T-helper 17 cell (primary cell): ENCODE measurements around the gene SLC8B1. TPM values are rescaled to one million over a fixed set of nuclear protein-coding genes. Genes with fewer than 3 reads are reported as not detected.

Experiments used
- ATAC-seq: fragments of 150-1000 bp; cut with Tn5 transposase; 2 replicates; pipeline ENCODE4 v1.10.0; 2021; ENCODE audit warnings: mild to moderate bottlenecking, moderate library complexity
- DNase-seq, 3 donors: peaks; one replicate each; pipeline versions ENCODE4 v3.0.0 to v3.0.0-alpha.2; 2020 to 2021
- H3K9me3 ChIP-seq: one replicate; pipeline ENCODE4 v1.7.0; 2013; ENCODE audit warnings: low read length, mild to moderate bottlenecking; ENCODE audit not compliant: control insufficient read depth, poor library complexity, severe bottlenecking
- H3K27ac Mint-ChIP-seq: one replicate; pipeline ENCODE4 v1.8.0; 2022; ENCODE audit warnings: mild to moderate bottlenecking, moderate library complexity, mixed read lengths
- H3K27me3 Mint-ChIP-seq: one replicate; pipeline ENCODE4 v1.8.0; 2022; ENCODE audit warnings: mixed read lengths
- H3K36me3 Mint-ChIP-seq: one replicate; pipeline ENCODE4 v1.8.0; 2022; ENCODE audit warnings: low read depth, mixed read lengths
- H3K4me1 Mint-ChIP-seq: one replicate; pipeline ENCODE4 v1.8.0; 2022; ENCODE audit warnings: mild to moderate bottlenecking, mixed read lengths
- H3K4me3 Mint-ChIP-seq: one replicate; pipeline ENCODE4 v1.8.0; 2022; ENCODE audit warnings: mild to moderate bottlenecking, moderate library complexity, mixed read lengths
- total RNA-seq, 4 donors: library from RNA in 2 of 4; stranded (reverse) in 2 of 4; gene quantifications; one replicate each; pipeline ENCODE4 v1.2.3 and lab custom pipeline; 2022 to 2026

SLC8B1 gene
- total RNA-seq, result 10 to 100 TPM; 58.6 to 66.0 TPM
- 62.0 to 69.3 reads per million in 2 donors for total RNA-seq (lab: John Stamatoyannopoulos, UW)

GRCh38 chr12:113334786-113335539, at the start of gene SLC8B1:
SLC8B1 (minus strand) TSS chr12:113335109; CDS start chr12:113332878, 2,231 bp downstream.
- H3K27ac Mint-ChIP-seq, result peak within 1 kb of the TSS; percentile 77
- H3K4me1 Mint-ChIP-seq, result peaks cover 19% of the 10 kb centered on the region
- peak within 1 kb of the TSS; percentile 95 for H3K4me3 Mint-ChIP-seq
- peaks cover 13% of the 10 kb centered on the region for H3K36me3 Mint-ChIP-seq
- H3K27me3 Mint-ChIP-seq, result no peaks in the 10 kb centered on the region
- DNase-seq (peak; percentile 81 to 87 (median 84)), ATAC-seq (peak; percentile 99)
- no peaks in the 10 kb centered on the region for H3K9me3 ChIP-seq

DNA sequence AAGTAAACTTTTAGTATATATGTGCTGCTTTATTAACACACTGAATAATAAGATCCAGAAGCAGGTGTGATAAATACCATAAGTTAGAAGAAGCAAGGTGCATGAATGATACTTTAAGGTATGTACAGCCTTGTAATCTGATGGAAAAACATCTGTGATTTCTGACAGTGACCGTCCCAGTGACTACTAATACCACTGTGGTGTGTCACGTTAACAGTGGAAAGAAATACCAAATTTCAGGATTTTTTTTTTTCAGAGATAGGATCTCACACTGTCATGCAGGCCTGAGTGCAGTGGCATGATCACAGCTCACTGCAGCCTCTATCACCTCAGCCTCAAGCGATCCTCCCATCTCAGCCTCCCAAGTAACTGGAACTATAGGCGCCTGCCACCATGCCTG, 47.3 kb upstream of the SLC8B1 start:
- Mint-ChIP-seq H3K27me3 (no peaks in the 10 kb centered on the region), H3K4me3 (no peak overlapping the region), H3K36me3 (peaks cover 5% of the 10 kb centered on the region), H3K4me1 (peaks cover 2% of the 10 kb centered on the region), H3K27ac (no peak overlapping the region)
- no peaks in the 10 kb centered on the region for H3K9me3 ChIP-seq
- DNase-seq (no peak), ATAC-seq (no peak)

DNA sequence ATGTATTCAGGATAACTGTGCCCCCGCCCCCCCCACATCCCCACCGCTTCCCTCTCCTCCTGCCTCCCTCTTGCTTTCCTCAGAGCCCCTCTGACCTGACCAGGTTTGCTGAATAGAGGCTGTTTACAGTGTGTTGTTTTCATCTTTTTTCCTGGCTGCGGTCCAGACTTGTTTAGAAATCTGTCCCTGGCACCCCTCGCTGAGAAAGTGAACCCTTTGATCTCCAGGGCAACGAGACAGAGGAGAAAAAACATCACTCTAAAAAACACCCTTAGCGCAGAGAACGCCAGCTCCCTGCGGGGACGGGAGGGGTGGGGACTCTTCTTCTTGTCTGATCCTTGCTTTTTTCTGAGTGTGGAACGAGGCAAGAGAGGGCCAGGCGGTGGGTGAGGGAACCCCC, 46.3 kb upstream of the SLC8B1 start:
- H3K36me3 Mint-ChIP-seq, result peaks cover 5% of the 10 kb centered on the region
- ATAC-seq, result no peak
- peaks cover 2% of the 10 kb centered on the region for H3K4me1 Mint-ChIP-seq

GRCh38 chr12:113378291-113378690, 43.4 kb upstream of the SLC8B1 start:
- ATAC-seq, result no peak
- H3K4me1 Mint-ChIP-seq, result peaks cover 2% of the 10 kb centered on the region
- peaks cover 6% of the 10 kb centered on the region for H3K36me3 Mint-ChIP-seq
- H3K9me3 ChIP-seq, result no peaks in the 10 kb centered on the region
- no peak for DNase-seq
- H3K27me3 Mint-ChIP-seq, result no peaks in the 10 kb centered on the region
- H3K27ac Mint-ChIP-seq, result no peak overlapping the region
- H3K4me3 Mint-ChIP-seq, result no peak overlapping the region

More for the DNA sequence above, 46.3 kb upstream of the SLC8B1 start:
- H3K9me3 ChIP-seq, result no peaks in the 10 kb centered on the region
- Mint-ChIP-seq H3K27me3 (no peaks in the 10 kb centered on the region), H3K27ac (no peak overlapping the region), H3K4me3 (no peak overlapping the region)
- DNase-seq, result no peak

GRCh38 chr12:113374823-113375428, 40.0 kb upstream of the SLC8B1 start:
- H3K36me3 Mint-ChIP-seq, result peaks cover 10% of the 10 kb centered on the region
- no peak for ATAC-seq
- H3K27ac Mint-ChIP-seq, result no peak overlapping the region

DNA sequence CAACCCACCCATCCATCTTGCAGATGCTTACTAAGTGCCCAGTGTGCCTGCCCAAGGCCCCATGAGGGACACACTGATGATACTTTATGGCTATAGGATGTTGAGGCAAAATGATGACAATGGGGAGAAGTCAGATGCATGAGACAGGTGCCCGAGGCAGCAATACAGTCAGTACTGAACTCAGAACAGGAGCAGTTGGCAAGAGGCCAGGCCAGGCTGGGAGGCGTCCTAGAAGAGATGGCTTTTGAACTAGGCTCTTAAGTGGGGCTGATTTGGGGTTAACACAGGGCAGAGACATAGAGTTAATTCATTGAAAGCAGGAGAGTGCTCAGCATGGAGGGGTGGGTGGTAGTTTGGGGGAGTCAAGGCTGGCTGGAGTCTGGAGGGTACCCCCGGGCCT, 39.1 kb upstream of the SLC8B1 start:
- H3K9me3 ChIP-seq, result no peaks in the 10 kb centered on the region
- H3K4me3 Mint-ChIP-seq, result no peak overlapping the region
- no peak for ATAC-seq
- peaks cover 10% of the 10 kb centered on the region for H3K36me3 Mint-ChIP-seq
- no peak for DNase-seq
- no peaks in the 10 kb centered on the region for H3K27me3 Mint-ChIP-seq
- peaks cover 6% of the 10 kb centered on the region for H3K4me1 Mint-ChIP-seq
- no peak overlapping the region for H3K27ac Mint-ChIP-seq

More at GRCh38 chr12:113374823-113375428, 40.0 kb upstream of the SLC8B1 start:
- H3K27me3 Mint-ChIP-seq, result no peaks in the 10 kb centered on the region
- H3K4me3 Mint-ChIP-seq, result no peak overlapping the region
- H3K9me3 ChIP-seq, result no peaks in the 10 kb centered on the region
- peaks cover 6% of the 10 kb centered on the region for H3K4me1 Mint-ChIP-seq
- DNase-seq, result no peak

DNA sequence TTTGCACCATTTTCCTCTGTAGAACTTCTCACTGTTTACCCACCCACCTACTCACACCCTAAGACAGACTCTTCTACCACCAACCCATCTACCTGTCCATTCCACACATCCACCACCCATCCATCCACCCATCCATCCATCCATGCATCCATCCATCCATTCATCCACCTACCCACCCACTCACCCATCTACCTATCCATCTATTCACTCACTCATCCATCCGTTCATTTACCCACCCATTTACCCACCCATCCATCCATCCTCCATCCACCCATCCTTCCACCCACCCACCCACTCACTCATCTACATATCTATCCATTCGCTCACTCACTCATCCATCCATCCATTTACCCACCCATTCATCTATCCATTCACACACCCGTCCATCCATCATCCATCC, 38.5 kb upstream of the SLC8B1 start:
- ATAC-seq, result no peak
- Mint-ChIP-seq H3K36me3 (peaks cover 12% of the 10 kb centered on the region), H3K27me3 (no peaks in the 10 kb centered on the region), H3K27ac (no peak overlapping the region), H3K4me1 (peaks cover 9% of the 10 kb centered on the region), H3K4me3 (no peak overlapping the region)
- H3K9me3 ChIP-seq, result no peaks in the 10 kb centered on the region
- DNase-seq, result no peak

- H3K27me3 Mint-ChIP-seq, result no peaks in the 10 kb centered on the region
- H3K9me3 ChIP-seq, result no peaks in the 10 kb centered on the region
- peaks cover 9% of the 10 kb centered on the region for H3K4me1 Mint-ChIP-seq
- H3K4me3 Mint-ChIP-seq, result no peak overlapping the region
- H3K36me3 Mint-ChIP-seq, result peaks cover 13% of the 10 kb centered on the region
- no peak for ATAC-seq
- no peak for DNase-seq
- no peak overlapping the region for H3K27ac Mint-ChIP-seq
Measured at GRCh38 chr12:113372371-113372770, 37.5 kb upstream of the SLC8B1 start.

DNA sequence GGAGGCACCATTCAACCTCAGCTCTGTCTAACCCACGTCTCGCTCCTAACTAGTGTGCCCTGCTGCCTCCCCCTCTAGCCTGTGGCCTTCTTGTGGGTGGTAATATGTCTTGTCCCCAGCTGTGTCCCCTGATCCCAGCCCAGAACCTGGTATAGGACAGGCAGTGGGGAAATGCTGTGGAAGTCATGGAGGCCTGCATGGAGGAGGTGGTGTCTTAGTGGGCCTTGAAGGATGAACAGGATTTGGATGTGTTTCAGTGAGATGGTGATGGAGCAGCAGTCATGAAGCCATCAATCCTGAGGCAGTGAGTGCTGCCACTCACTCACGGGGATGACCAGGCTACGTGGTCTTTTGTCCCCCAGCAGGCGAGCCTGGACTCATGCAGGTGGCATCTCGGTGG, 36.9 kb upstream of the SLC8B1 start:
- H3K4me1 Mint-ChIP-seq, result peaks cover 9% of the 10 kb centered on the region
- H3K27me3 Mint-ChIP-seq, result no peaks in the 10 kb centered on the region
- peaks cover 13% of the 10 kb centered on the region for H3K36me3 Mint-ChIP-seq

GRCh38 chr12:113370923-113371682, 36.2 kb upstream of the SLC8B1 start:
- peaks cover 13% of the 10 kb centered on the region for H3K36me3 Mint-ChIP-seq
- no peak overlapping the region for H3K27ac Mint-ChIP-seq
- no peak overlapping the region for H3K4me3 Mint-ChIP-seq
- H3K4me1 Mint-ChIP-seq, result peaks cover 11% of the 10 kb centered on the region
- no peaks in the 10 kb centered on the region for H3K27me3 Mint-ChIP-seq
- no peak for DNase-seq
- no peaks in the 10 kb centered on the region for H3K9me3 ChIP-seq
- ATAC-seq, result no peak

More for the DNA sequence above, 36.9 kb upstream of the SLC8B1 start:
- DNase-seq (no peak), ATAC-seq (no peak)
- H3K9me3 ChIP-seq, result no peaks in the 10 kb centered on the region
- no peak overlapping the region for H3K27ac Mint-ChIP-seq
- H3K4me3 Mint-ChIP-seq, result no peak overlapping the region

DNA sequence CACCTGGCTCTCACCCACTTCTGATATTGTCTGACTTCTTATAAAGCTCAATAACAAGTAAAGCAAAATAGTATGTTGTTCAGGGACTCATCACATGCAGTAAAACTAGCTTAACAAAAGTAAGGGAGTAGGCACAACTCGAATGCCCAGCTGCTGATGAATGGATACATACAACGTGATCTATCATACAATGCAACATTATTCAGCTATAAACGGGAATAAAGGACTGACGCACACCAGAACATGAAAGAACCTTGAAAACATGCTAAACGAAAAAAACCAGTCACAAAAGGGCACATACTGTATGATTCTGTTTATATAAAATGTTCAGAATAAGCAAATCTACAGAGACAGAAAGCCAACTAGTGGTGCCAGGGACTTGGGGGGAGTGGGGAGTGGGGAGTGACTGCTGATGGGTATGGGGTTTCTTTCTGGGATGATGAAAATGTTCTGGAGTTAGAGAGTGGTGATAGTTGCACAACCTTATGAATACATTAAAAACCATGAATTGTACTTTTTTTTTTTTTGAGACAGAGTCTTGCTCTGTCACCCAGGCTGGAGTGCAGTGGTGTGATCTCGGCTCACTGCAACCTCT, 34.6 kb upstream of the SLC8B1 start:
- H3K9me3 ChIP-seq, result no peaks in the 10 kb centered on the region
- Mint-ChIP-seq H3K27ac (no peak overlapping the region), H3K4me1 (peaks cover 17% of the 10 kb centered on the region), H3K36me3 (peaks cover 13% of the 10 kb centered on the region), H3K27me3 (no peaks in the 10 kb centered on the region), H3K4me3 (no peak overlapping the region)
- ATAC-seq, result no peak
- no peak for DNase-seq

DNA sequence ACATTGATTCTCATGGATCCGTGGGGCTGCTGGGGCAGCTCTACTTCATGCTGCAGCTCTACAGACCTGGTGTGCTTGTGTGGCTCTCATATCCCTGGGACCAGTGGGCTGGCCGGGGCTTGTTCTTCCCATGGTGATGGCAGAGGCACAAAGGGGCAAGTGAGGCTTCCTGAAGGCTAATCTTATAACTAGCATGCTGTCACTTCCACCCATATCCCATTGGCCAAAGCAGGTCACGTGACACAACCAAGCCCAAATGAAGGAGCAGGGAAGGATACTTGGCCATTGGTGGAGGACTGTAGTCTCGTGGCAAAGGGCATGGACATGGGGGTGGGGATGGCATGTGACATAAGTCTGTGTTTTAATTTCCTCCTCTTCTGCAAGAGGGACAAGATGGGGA, 33.4 kb upstream of the SLC8B1 start:
- no peak for DNase-seq
- H3K27me3 Mint-ChIP-seq, result no peaks in the 10 kb centered on the region
- H3K4me1 Mint-ChIP-seq, result peaks cover 18% of the 10 kb centered on the region
- H3K27ac Mint-ChIP-seq, result no peak overlapping the region
- no peak for ATAC-seq
- peaks cover 7% of the 10 kb centered on the region for H3K36me3 Mint-ChIP-seq
- H3K9me3 ChIP-seq, result no peaks in the 10 kb centered on the region
- H3K4me3 Mint-ChIP-seq, result no peak overlapping the region

- Mint-ChIP-seq H3K36me3 (peaks cover 3% of the 10 kb centered on the region), H3K27ac (no peak overlapping the region), H3K4me1 (peaks cover 15% of the 10 kb centered on the region), H3K27me3 (no peaks in the 10 kb centered on the region), H3K4me3 (no peak overlapping the region)
- H3K9me3 ChIP-seq, result no peaks in the 10 kb centered on the region
- DNase-seq (no peak), ATAC-seq (no peak)
Measured at GRCh38 chr12:113366827-113367226, 31.9 kb upstream of the SLC8B1 start.
